GM19463 (cell line): ENCODE results near the gene TNFRSF25.
"Not testable (repeated sequence)": the region's sequence is repeated elsewhere in the genome, so short reads cannot be mapped to it uniquely, and the experiment has no call there.

Experiments
- ATAC-seq: cut with Tn5 transposase; IDR thresholded peaks from one replicate; pipeline ENCODE4 v1.9.1; 2021; ENCODE audit warnings: mild to moderate bottlenecking, moderate library complexity; ENCODE audit not compliant: unreplicated experiment

Gene TNFRSF25

DNA sequence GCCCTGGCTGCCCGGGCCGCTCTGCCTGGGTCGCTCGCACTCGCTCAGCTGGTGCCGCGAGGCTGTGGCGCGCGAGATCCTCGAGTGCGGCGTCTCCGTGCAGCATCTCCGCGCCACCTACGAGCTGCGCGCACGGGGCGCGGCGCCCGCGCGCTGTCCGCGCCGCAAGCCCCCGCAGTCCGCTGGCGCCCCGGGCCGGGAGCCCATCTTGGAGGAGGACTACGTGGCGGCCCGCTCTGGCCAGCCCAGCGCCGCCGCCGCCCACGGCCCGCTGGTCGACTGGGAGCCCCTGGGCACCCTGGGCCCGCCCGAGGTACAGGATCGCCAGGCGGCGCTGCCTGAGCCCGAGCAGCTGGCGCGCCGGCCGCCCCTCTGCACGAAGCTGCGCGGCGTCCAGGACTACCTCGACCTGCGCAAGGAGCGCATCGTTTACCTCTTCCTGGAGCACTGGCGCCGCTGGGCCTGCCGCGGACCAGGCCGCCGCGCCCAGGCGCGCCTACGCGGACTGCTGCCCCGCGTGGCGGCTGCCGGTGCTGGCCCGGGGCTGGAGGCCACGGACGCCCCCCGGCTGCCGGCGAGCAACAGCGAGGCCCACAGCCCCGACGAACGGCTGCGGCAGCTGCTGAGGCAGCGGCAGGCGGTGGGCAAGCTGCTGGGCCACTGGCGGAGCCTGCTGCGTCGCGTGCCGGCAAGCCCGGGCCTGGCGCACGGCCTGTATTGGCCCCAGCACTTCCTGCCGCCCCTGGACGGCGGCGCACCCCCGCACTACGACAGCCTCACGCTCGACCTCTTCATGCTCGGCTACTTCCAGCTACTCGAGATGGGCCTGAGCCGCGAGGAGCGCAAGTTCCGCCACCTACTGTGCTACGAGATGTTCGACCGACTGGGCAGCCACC is 10.9 kb downstream of the TNFRSF25 start:
- no peak for ATAC-seq

- not testable (repeated sequence) for ATAC-seq
Observed at GRCh38 chr1:6453895-6454855, 11.8 kb downstream of the TNFRSF25 start.

GRCh38 chr1:6450943-6451373 is 15.0 kb downstream of the TNFRSF25 start:
- no peak for ATAC-seq

DNA sequence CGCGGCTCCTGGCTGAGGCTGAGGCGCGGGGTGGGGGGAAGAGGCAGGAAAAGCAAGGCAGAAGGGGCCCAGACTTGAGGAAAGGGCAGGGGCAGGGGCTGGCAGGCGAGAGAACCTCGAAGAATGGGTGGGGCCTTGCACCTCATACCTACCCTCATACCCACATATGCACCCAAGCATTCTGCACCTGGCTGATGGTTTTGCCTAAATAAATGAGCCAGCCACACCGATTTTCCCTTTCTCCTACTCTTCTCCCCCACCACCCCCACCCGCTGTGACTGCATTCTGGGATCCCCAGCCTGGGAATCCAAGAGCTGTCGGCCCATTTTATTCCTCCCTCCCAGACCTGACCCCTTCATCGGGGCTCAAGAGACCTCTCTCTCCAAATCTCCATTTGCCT is 15.5 kb downstream of the TNFRSF25 start:
- ATAC-seq, result not testable (repeated sequence)

GRCh38 chr1:6450005-6450450 is 15.9 kb downstream of the TNFRSF25 start:
- no peak for ATAC-seq

DNA sequence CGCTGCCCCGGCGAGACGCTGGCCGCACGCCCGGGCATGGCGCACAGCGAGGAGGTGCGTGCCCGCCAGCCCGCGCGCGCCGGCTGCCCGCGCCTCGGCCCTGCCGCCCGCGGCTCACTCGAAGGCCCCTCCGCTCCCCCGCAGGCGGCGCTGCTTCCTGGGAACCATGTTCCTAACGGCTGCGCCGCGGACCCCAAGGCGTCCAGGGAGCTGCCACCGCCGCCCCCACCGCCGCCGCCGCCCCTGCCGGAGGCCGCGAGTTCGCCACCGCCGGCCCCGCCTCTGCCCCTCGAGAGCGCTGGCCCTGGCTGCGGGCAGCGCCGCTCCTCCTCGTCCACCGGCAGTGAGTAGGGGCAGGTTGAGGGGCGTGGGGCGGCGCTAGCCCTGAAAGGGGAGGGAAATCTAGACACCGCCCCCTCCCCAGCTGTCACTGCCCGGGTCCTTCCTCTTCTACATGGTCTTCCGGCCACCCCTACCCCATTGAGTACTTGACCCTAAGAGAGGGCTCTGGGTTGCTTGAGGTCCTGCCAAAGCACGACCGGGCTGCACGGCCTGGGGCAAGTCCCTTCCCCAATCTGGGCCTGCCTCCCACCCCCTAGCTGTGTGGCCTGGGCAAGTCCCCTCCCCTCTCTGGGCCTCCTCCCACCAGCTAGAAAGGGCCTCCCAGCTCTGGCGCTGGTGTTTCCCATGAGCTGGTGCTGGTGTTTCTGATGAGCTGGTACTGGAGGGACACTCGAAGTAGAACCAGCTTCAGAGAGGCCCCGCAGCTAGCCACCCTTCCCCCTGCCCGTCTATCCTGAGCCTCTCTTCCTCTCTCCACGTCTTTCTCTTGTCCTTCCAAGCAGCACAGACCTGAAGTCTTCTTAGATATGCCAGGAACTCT is 17.0 kb downstream of the TNFRSF25 start:
- no peak for ATAC-seq

GRCh38 chr1:6447818-6448748 is 17.9 kb downstream of the TNFRSF25 start:
- ATAC-seq, result no peak

DNA sequence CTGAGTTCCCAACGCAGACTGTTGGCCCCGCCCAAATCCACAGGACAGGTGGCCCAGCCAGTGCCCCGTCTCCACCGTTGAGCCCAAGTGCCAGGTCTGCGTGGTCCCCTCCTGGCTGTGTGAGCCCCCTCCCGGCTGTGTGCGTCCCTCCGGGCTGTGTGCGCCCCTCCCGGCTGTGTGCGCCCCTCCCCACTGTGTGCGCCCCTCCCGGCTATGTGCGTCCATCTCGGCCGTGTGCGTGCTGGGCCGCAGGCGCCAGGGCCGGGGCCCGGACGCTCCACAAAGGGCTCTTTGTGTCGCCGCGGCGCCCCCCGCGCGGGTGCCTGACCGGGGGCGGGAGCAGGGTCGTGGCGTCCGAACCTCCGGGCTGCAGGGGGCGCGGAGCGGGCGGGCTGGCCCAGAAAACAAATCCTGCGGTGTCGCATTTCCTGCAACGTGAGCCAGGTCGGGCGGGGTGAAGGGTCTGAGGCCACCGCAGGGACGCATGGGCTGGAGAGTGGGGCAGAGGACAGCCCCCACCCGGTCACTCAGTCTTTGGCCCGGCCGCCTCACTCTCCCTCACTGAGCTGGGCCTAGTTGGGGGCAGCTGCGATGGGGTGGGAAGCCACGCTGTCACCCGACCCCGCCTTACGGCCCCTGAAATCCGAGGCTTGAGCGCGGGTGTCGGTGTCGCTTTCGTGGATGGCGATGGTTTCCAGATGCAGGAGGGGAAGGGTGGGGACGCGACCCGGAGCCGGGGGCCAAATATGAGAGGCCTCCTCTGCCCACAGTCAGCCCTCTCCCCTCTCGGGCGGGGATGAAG is 18.8 kb downstream of the TNFRSF25 start:
- no peak for ATAC-seq

DNA sequence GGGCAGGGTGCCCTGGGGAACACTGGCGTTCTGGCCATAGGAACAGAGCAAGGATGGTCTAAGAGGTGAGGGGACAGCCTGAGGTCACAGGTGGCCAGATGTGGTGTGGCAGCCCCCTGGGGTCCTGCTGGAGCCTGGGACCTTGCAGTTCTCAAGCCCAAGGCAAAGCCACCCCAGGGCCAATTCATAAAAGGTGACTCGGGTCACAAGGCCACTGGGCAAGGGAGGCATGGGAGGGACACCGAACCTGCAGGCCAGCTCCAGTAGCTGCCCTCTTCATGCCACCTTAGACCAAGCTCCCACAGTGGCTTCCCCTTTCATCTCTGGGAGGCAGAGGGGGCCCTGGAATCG is 19.3 kb downstream of the TNFRSF25 start:
- ATAC-seq, result no peak

DNA sequence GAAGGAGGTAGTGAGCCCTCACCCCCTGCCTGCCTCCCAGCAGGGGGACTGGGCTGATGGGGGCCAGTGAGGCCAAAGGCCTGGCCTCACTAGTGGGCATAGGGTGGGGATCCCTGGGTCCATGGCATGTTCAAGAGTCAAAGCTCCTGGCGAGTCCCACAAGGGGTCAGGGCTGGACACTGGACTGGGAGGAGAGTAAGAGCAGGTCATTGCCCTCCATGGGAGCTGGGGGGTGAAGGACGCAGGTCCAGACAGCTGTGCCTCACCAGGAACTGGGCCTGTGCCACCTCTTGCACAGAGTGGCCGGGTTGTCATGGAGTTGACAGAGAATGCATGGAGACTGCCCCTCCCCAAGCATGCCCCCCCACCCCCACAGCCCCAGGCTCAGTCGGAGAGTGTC is 20.0 kb downstream of the TNFRSF25 start:
- not testable (repeated sequence) for ATAC-seq

DNA sequence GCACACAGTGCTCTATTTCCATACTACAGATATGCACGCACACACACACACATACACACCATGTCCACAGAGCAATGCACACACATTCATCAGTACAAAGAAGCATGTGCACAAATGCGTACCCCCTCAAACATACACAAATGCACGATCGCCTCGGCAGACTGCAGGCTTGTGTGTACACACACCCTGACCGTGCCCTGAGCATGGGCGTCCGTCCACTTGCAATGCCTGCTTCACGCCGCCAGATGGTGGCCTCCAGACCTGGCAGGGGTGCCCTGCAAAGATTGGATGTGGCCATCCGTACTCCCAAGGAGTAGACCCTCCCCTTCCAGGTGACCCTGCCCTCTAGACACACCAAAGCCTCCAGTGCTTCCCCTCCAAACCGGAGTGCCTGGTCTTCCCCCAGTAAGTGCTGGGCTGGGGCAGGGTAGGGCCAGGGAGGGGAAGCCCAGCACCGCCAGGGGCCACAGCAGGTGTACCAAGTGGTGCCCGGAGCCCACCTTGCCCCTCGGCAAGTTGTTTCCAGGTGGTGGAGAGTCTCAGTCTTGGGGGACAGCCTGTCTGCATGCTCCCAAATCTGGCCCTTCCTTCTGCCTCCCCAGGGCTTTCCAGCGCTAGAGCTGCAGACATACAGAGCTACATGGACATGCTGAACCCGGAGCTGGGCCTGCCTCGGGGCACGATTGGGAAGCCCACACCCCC is 20.8 kb downstream of the TNFRSF25 start:
- no peak for ATAC-seq

GRCh38 chr1:6444377-6444776 is 21.6 kb downstream of the TNFRSF25 start:
- ATAC-seq, result no peak

DNA sequence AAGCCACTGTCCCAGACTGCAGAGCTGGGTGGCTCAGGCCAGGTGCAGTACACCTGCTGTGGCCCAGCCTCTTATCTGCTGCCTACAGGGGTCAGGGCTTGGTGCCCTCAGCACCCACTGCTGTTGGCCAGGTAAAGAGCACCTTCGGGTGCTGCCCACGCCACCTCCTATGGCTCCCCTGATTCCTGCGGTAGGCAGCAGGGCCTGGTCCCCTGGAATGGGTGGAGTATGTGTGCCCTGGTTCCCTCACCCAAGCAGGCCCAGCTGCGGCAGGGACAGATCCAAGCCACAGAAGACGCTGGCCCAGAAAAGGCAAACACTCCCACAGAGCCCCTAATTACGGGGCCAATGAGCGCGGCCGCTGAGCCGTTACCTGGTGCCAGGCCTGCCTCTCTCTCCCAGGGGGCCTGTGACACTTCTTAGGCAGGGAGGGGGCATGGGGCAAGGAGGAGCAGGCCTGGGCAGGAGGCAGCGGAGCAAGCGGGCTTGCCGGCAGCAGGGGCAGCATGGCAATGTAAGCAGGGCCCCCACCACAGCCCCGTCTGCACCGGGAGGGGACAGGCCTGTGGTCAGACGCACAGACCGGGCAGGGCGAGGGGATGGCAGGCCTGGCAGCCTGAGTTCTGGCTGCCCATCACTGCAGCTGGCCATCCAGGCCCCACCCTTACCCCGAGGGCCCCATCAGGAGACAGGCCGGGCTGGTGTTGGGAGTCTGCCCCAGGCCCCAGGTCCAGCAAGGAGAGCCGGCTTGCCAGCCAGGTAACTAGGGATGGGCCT is 22.4 kb downstream of the TNFRSF25 start:
- ATAC-seq, result no peak

DNA sequence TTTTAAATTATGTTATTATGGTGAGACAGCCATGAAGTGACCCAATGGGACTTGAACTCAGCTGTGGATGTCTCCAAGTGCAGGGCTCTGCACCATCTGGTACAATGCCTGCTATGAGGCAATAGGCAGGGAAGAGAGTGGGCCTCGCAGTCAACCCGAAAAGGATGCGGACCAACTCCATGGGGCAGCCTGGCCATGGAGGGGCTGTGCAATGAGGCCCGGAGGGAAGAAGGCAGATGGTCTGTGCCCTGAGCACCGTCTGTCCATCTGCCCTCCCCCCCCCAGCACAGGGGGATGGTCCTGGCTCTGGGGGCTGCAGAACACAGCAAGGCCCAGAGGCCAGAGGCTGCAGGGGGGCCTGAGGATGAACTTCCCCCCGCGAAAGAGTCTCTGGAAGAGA is 24.4 kb downstream of the TNFRSF25 start:
- ATAC-seq, result no peak

- peak; percentile 63 for ATAC-seq
Observed at GRCh38 chr1:6440198-6441126, 25.5 kb downstream of the TNFRSF25 start.

GRCh38 chr1:6438047-6438525 is 27.9 kb downstream of the TNFRSF25 start:
- no peak for ATAC-seq
